ENCODE results near the gene IGF2BP2. TPM values are rescaled to one million over a fixed set of nuclear protein-coding genes. Genes with fewer than 3 reads are reported as not detected.

IGF2BP2 gene
- total and polyA plus RNA-seq, 2 of the 13 experiments (the other 11 are each of a cell fraction or from before 2014, with no cell fraction given), result 6.5 to 46.0 TPM

DNA sequence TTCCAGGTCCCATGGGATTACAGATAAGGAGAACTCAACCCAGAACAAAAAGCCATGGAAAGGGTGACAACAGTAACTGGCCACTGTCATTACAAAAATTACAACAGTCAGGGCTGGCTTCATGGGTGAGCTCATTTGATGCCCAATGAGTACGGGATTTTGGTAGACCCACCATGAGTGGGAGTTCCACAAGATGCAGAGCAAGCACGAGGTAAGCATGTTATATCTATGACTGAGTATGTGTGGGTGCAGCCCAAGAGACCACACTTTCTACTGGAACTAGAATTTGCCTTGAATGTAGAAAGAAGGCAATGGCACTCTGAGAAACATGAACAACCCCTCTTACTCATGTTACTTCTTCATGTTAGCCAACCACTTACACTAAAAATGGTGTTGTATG lies 83.3 kb downstream of the IGF2BP2 start:
- Histone ChIP-seq H3K79me2 (ENCODE audit: insufficient read depth, low read length) (peaks cover 94% of the 10 kb centered on the region), H3K4me2 (ENCODE audit: low read depth, low read length) (no peak overlapping the region), H3K4me1 (ENCODE audit: insufficient read depth, low read length) (peaks cover 45% of the 10 kb centered on the region), H3K4me3 (replicated peaks in 1 of 3; ENCODE audit: insufficient read depth in 1 of 3, low read depth in 2 of 3, low read length in 3 of 3) (no peak overlapping the region), H3K36me3 (replicated peaks in 1 of 2; ENCODE audit: control insufficient read depth in 1 of 2, insufficient read depth in 2 of 2, low read length in 2 of 2) (0 out of 5 replicates have a peak, but pooled peaks cover 0 to 6% of the 10 kb centered on the region in 2 experiments), H2AFZ (ENCODE audit: low read length) (no peak overlapping the region), H3K9ac (ENCODE audit: insufficient read depth, low read depth, low read length) (no peak overlapping the region), H3K9me3 (ENCODE audit: low read length) (no peaks in the 10 kb centered on the region), H3K27me3 (ENCODE audit: control insufficient read depth in 1 of 2, insufficient read depth in 2 of 2, low read length in 2 of 2) (no peaks in the 10 kb centered on the region), H3K27ac (ENCODE audit: extremely low read length, insufficient read depth, low read length) (no peak overlapping the region), H4K20me1 (ENCODE audit: insufficient read depth, low read length) (peaks cover 98% of the 10 kb centered on the region)
- in situ Hi-C loops (cut with HindIII; ENCODE audit: extremely low pct_ligation_motif_present, low pct_unique_long_range_greater_than_20kb), result no loop called here
- ATAC-seq, result no peak
- peak; percentile 4 for FAIRE-seq
- ChIA-PET CTCF (ENCODE audit: low intra/inter-chr PET ratio, low total read pairs) (no interaction called here), POLR2A (interaction anchor here (1.4 kb wide), 1 partner anchor 8 kb away, joined by 3 read pairs; no protein-coding TSS in a partner anchor)
- no peak for DNase-seq (ENCODE audit: low spot score)
- TF ChIP-seq RBM22 (optimal IDR thresholded peaks at IDR 0.05; ENCODE audit: low read length), result peak; percentile 82
- TF ChIP-seq ZNF501 (CRISPR knock-in tag; IDR thresholded peaks at IDR 0.05), result no peak
- intact Hi-C loops (cut with micrococcal nuclease; ENCODE audit: unreplicated experiment), result no loop called here
- no TSS peak for BruUV-seq (replicated peaks)
- WGBS (ENCODE audit: low lambda C conversion rate), result 94% methylated on average over 2 of the region's 2 CpGs

- FAIRE-seq (no peak), DNase-seq (ENCODE audit: low spot score) (no peak), ATAC-seq (no peak)
- Histone ChIP-seq H3K4me1 (ENCODE audit: insufficient read depth, low read length) (peaks cover 31% of the 10 kb centered on the region), H2AFZ (ENCODE audit: low read length) (no peak overlapping the region), H3K36me3 (replicated peaks in 1 of 2; ENCODE audit: control insufficient read depth in 1 of 2, insufficient read depth in 2 of 2, low read length in 2 of 2) (0 out of 5 replicates have a peak, but pooled peaks cover 0 to 6% of the 10 kb centered on the region in 2 experiments), H3K4me2 (ENCODE audit: low read depth, low read length) (no peak overlapping the region), H3K9me3 (ENCODE audit: low read length) (no peaks in the 10 kb centered on the region), H3K9ac (ENCODE audit: insufficient read depth, low read depth, low read length) (no peak overlapping the region), H3K79me2 (ENCODE audit: insufficient read depth, low read length) (peaks cover 94% of the 10 kb centered on the region), H3K4me3 (replicated peaks in 1 of 3; ENCODE audit: insufficient read depth in 1 of 3, low read depth in 2 of 3, low read length in 3 of 3) (no peak overlapping the region), H3K27me3 (ENCODE audit: control insufficient read depth in 1 of 2, insufficient read depth in 2 of 2, low read length in 2 of 2) (no peaks in the 10 kb centered on the region), H4K20me1 (ENCODE audit: insufficient read depth, low read length) (peaks cover 97% of the 10 kb centered on the region), H3K27ac (ENCODE audit: extremely low read length, insufficient read depth, low read length) (no peak overlapping the region)
- 100% methylated on average over 1 of the region's 1 CpG for WGBS (ENCODE audit: low lambda C conversion rate)
- intact Hi-C loops (cut with micrococcal nuclease; ENCODE audit: unreplicated experiment) (no loop called here), in situ Hi-C loops (cut with HindIII; ENCODE audit: extremely low pct_ligation_motif_present, low pct_unique_long_range_greater_than_20kb) (no loop called here)
- ChIA-PET POLR2A (no interaction called here), CTCF (ENCODE audit: low intra/inter-chr PET ratio, low total read pairs) (no interaction called here)
- TF ChIP-seq ZKSCAN1 (IDR thresholded peaks at IDR 0.05; ENCODE audit: low read length) (peak; percentile 84; the same call in 1 of the 2 replicates), CBX1 (IDR thresholded peaks at IDR 0.05; ENCODE audit: low read depth) (no peak)
- no TSS peak for BruUV-seq (replicated peaks)
Measured at GRCh38 chr3:185740133-185740532, 84.7 kb downstream of the IGF2BP2 start.
